IPS-18c (cell line): ENCODE measurements around the gene QSOX2.
A peak's percentile ranks its signal among the peaks of the same experiment; 100 is the strongest.

ENCODE experiments used
- H3K4me3 ChIP-seq: 2 replicates; pipeline ENCODE4 v1.7.0; 2013; ENCODE audit warnings: low read depth, mild to moderate bottlenecking, low read length, moderate library complexity; ENCODE audit not compliant: insufficient read depth
- H3K9me3 ChIP-seq: one replicate; pipeline ENCODE4 v1.6.1; 2013; ENCODE audit warnings: mild to moderate bottlenecking, low read length, moderate library complexity; ENCODE audit not compliant: control insufficient read depth, insufficient read depth

QSOX2 gene

DNA sequence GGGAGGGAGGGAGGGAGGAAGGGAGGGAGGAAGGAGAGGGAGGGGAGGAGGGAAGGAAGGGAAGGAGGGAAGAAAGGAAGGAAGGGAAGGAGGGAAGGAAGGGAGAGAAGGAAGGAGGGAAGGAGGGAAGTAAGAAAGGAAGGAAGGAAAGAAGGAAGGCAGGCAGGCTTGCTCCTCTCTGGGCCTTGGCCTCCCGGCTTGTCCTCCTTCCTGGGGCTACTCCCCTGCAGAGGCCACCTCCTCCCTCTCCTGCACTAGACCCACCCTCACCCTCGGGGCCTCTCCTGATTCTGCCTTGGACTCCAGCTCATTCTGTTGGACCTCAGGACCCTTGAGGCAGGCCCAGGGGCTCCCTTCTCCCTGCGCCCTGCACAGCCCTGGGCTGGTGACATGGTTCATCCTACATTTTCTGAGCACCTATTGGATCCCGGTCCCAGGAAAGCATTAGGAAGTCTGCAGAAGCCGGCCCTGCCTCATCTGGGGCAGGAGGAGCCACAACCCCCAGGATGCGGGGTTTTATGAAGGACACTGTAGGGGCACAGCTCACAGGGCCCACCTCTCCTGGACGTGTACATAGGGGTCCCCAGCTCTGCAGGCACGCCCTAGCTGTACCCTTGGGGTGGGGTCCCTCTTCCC, 63.7 kb downstream of the QSOX2 start:
- Histone ChIP-seq H3K4me3 (no peak overlapping the region; the same call in 1 of the 2 replicates), H3K9me3 (no peaks in the 10 kb centered on the region)

DNA sequence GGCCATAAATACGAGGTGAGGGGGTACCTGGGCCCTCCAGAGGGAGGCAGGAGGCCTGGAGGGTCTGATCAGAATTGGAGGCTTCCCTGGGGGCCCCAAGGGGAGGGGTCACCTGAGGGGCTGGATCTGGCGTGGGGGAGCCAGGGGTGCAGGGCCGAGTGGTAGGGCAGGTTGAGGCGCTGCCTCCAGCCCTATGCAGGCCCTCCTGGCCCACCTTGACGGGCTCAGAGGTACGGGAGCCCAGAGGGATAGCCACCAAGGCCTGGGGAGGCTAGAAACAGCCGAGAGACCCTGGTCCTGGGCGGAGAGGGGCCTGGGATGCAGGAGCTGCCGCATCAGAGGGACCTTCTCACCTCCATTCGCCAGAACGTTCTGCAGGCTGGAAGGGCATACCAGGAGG, 65.0 kb downstream of the QSOX2 start:
- no peaks in the 10 kb centered on the region for H3K9me3 ChIP-seq
- no peak overlapping the region for H3K4me3 ChIP-seq

DNA sequence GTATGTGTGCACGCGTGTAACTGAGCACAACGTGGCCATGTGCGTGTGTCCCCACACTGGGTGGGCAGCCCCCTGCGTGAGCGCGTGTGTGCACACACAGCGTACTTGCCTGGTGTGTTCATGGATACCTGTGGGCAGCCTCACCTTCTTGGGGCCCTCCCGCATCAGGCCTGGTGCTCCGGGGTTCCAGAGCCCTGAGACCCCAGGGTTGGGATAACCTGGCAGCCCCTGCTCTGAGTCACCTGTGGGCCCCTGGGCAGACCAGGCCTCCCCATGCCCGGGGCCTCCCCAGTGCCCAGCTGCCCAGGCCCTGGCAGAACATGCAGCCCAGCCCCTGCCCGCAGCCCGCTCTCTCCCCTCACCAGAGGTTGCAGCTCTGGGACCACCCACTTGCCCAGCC, 65.9 kb downstream of the QSOX2 start:
- Histone ChIP-seq H3K9me3 (no peaks in the 10 kb centered on the region), H3K4me3 (no peak overlapping the region)

DNA sequence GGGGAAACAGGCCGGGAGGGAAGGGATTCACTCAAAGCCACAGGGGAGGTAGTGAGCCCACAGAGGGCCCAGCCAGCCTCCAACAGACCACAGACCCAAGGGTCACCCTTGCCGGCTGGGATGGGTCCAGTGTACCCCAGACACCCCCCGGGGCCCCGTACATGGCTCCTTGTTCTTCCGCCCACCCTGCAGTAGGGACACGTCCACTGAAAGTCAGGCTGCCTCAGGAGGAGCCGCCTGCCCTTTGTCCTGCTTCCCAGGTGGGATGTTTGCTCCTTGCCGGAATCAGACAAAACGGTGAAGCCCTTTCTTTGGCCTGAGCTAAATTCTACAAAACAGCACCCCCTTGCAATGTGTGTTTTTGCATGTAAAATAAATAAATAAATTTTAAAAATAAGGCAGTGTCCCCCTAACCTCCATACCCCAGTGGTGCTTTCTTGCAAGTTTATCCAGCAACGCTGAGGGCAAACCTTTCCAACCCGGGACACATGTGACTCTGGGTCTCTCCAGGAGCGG, 66.5 kb downstream of the QSOX2 start:
- no peaks in the 10 kb centered on the region for H3K9me3 ChIP-seq

DNA sequence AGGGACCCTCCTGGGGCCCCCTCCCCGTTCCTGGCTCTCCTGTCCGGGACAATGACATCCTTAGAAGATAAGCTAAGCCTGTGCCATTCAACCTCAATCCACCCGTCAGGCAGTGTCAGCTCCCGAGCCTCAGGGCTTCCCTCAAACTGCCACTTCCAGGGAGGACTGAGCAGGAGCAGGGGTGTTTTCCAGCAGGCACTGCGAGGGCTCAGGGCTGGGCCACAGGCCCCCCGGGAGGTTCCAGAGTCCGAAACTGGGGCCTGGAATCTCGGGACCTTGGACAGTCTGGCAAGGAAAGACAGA, 66.9 kb downstream of the QSOX2 start:
- no peaks in the 10 kb centered on the region for H3K9me3 ChIP-seq

More for the DNA sequence above, 66.5 kb downstream of the QSOX2 start:
- H3K4me3 ChIP-seq = no peak overlapping the region

DNA sequence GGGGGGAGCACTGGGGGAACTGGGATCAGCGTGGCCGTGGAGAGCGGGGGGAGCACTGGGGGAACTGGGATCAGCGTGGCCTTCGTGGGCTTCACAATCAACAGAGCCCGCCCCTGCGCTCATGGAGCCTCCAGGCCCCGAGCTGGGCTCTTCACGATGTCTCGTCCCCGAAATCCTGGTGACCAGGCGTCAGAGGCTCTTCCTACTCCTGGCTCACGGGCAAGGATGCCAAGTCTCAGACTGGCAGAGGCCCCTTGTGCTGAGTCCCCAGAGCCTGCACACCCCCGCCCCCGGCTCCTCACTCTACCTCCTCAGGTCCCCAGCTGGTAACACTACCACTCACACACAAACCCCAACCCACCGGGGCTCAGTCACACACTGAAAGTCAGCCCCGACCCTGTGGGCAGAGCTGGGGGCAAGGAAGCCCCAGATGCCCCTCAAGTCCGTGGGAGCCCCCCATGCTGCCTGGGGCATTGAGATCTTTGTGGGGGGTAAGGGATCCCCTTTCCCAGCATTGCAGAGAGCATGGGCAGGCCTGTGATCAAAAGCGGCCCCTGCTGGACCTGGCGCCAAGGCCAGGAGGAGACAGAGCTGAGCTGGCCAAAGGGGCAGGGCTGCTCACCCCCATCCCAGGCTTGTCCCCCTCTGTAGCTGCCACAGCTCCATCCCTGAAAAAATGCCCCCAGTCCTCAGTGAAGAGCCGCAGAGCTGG, 67.4 kb downstream of the QSOX2 start:
- no peaks in the 10 kb centered on the region for H3K9me3 ChIP-seq
- no peak overlapping the region for H3K4me3 ChIP-seq

More for the DNA sequence above, 66.9 kb downstream of the QSOX2 start:
- no peak overlapping the region for H3K4me3 ChIP-seq

DNA sequence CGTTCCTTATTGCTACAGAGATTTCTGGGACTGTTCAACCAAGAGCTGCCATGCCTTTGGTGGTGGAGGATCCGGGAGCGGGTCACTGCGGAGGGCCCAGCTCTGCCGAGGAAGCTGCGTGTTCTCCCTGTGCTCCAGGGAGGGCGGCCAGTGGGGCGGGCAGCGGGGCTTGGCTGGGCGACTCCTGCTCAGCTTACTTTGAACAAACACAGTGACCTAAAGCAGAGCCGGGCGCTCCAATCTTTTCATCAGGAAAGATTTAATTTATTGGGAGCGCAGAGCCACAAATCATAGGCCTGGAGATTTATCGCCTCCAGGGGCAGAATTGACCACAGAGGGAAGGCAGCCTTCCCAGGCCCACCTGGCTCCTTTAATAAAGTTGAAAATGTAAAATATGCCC, 68.4 kb downstream of the QSOX2 start:
- Histone ChIP-seq H3K4me3 (no peak overlapping the region), H3K9me3 (no peaks in the 10 kb centered on the region)

DNA sequence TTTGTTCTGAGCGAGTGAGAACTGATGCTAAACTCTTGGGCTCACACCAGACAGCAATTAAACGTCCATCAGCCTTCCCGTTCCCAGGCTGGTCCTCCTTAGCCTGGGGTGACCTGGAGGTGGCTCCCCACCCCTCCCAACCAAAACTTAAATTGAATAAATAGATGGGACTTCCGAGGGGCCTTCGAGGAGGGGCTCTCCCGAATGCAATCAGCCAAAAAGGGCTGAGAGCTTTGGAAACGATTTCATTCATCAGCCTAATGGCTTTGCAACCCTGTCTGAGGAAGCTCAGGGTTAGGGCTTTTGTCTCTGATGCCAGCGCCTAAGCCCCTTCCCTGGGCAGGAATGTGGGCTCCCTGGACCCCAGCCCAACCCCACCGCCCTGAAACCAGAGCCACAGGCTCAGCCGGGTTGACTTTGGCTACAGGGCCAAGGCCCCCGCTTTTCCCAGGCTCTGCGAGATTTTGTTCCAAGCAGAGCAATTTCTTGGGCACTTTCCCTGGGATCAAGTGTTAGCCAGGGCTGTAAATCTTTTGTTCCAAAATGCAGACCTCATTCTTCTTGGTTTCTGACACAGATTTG, 69.9 kb downstream of the QSOX2 start:
- Histone ChIP-seq H3K9me3 (no peaks in the 10 kb centered on the region), H3K4me3 (no peak overlapping the region)

DNA sequence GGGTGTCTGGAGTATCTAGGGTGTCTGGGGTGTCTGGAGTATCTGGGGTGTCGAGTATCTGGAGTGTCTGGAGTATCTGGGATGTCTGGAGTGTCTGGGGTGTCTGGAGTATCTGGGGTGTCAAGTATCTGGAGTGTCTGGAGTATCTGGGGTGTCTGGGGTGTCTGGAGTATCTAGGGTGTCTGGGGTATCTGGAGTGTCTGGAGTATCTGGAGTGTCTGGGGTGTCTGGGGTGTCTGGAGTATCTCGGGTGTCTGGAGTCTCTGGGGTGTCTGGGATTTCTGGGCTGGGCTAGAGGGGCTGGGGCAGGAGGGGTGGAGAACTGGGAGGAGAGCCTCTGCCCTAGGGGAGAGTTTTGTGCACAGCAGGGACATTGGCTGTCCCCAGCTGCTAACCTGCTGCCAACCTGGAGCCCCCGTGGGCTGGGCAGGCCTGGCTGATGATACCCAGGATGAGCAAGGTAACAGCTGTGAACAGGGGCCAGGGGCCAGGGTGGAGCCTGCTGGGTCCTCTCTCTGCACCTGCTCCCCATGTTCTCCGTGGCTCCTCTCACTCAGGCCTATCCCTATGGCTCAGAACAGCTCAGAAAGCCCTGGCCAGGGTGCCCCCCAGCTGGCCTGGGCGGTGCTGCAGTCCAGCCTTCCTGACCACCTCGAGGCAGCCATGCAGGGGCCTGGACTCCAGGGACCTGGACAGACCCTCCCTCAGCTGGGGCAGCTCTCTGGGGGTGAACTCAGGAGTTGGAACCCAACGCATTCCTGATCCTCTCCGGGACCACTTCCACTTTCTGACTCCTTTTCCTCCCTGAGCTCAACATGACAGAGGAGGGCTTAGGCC, 70.6 kb downstream of the QSOX2 start:
- Histone ChIP-seq H3K9me3 (no peaks in the 10 kb centered on the region), H3K4me3 (no peak overlapping the region)

DNA sequence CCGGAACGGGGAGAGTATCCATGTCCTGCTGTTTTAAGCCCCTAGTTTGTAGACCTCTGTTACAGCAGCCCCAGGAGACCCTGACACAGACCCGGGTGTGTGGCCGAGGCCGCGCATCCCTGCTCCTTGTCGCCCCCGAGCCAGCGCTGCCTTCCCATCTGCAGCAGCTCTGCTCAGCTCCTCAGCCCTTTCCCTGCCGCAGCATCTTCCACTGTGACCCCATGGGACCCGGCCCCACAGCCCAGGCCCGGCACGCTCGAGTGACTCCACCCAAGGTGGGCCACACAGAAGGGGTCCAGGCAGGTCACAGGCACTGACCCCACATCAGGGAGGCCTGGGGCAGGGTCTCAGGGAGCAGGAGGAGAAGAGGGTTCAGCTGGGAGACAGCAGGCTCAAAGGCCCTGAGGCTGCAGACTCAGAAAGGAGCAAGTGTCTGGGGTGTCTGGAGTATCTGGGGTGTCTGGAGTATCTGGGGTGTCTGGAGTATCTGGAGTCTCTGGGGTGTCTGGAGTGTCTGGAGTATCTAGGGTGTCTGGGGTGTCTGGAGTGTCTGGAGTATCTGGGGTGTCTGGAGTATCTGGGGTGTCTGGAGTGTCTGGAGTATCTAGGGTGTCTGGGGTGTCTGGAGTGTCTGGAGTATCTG, 71.8 kb downstream of the QSOX2 start:
- Histone ChIP-seq H3K9me3 (no peaks in the 10 kb centered on the region), H3K4me3 (no peak overlapping the region)

DNA sequence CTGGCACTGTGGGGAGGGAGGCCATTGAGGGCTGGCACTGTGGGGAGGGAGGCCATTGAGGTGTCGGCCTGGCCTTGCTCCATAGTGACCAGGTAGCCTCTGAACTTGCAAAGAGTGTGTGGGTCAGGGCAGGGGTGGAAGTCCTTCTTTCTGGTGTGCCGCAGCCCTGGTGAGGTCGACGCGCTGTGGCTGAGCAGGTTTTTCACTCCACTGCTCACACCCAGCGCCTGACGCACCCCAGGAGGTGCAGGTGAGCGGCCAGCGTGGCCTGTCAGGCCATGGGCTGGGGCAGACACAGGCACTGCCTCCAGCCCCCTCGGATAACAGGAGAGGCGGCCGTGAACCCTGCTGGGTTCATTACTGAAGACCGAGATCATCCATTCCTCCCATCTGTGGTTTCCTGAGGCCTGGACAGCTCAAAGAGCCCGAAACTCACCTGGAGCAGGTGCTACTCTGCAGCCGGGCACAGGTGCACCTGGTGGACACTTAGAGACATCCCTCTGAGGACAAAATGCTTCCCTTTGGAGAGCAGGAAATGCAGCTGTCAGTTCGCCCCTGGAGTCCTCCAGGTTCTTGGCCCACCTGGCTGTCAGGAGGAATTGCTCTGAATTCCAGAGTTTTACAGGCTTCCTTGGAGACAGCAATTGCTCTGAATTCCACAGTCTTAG, 73.1 kb downstream of the QSOX2 start:
- H3K9me3 ChIP-seq = no peaks in the 10 kb centered on the region
- no peak overlapping the region for H3K4me3 ChIP-seq

DNA sequence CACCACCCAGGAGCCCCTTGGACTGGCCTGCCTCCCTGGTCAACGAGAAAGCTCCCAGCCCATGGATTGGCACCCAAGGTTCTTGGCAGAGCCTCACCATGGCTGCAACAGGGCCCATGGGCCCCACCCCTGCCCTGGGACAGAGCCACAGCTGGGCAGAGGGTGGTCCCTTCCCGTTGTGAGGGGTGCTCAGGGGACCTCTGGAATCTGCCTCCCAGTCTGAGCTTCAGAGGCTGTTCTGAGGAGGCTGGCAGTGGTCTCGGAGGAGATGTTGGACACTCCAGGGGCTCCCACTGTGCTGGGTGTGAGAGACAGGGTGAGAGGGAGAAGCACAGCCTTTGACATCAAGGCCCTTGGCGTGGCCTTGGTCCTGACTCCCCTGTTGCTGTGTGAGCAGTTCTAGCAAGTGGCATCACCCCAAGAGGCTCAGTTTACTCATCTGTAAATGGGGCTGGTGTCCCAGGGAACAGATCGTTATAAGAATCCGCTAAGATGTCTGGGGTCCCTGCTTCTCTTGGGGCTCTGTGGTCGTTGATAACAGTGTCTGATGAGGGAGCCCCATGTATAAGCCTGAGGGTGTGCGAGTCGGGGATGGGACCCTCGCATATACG, 73.7 kb downstream of the QSOX2 start:
- no peaks in the 10 kb centered on the region for H3K9me3 ChIP-seq
- peak overlapping the region; percentile 10; the same call in 1 of the 2 replicates for H3K4me3 ChIP-seq

DNA sequence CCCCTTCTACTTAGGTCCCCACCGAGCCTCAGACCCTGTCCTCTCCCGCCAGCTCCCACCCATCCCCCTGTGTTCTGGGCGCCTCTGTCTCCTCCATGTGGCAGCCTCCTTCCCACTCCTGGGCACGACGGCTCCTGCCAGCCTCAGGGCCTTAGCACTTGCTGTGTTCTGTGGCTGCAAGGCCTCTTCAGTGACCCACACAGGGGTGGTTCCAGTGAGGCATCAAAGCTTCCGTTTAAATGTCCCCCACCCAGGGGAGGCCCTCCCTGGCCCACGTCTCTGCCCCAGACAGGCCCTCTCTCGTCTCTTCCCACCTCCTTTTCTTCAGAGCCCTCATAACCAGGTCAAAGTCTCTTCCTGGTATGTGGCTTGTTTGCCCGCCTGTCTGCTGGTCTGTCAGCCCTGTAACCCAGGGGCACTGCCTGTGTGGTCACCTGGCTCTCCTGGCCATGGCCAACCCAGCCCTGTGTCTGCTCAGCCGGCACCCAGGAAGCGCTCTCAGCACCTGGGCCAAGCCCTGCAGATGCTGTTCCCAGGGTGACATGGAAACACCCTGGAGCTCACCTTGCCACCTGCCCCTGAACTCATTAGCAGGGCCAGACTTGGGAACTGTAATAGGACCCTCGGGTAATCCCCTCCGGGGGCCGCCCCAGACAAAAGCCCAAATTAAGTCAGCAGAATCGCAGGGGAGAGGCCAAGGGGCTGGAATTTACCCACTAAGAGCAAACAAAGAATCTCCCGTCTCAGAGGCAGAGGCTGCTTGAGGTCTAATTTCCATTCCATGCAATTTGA, 74.4 kb downstream of the QSOX2 start:
- Histone ChIP-seq H3K4me3 (no peak overlapping the region), H3K9me3 (no peaks in the 10 kb centered on the region)

DNA sequence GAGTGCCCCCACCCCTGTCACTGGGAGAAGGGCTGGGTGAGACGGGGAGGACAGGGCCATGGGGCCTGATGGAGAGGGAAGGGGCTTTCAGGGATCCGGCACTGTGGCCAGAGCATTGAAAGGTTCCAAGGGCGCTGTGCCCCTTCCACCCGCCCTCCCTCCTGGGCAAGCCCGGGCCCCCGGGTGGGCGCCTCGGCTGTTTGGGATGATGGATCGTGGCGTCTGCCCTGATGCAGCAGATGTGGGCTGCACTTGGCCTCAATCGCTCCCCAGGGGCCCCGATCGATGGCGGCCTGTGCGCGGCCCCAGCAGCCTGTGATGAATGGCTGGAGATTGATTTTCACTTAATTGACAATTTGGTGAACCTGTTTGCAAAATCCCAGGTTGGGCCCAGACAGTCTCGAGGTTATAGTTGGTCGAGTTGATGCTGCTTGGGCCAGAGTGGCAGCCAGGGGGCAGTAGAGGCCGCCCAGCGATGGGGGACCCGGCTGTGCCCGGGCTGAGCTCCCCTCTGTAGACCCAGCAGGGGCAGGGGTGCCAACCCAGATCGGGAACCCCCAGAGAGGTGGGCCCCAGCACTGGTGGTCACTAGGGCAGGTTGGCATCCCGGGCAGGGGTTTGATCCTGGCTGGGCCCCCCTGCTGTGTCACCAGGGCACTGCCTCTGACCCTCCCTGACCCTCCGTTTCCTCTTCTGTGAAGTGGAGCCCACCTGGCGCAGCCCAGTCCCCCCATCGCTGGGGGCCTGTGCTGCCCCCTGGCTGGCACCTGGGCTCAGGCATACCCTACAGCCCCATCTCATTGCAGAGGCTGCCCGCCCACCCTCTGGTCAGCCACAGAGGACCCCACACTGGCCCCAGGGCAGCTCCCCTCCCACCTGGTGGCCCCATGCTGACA, 75.4 kb downstream of the QSOX2 start:
- Histone ChIP-seq H3K9me3 (no peaks in the 10 kb centered on the region), H3K4me3 (no peak overlapping the region)

DNA sequence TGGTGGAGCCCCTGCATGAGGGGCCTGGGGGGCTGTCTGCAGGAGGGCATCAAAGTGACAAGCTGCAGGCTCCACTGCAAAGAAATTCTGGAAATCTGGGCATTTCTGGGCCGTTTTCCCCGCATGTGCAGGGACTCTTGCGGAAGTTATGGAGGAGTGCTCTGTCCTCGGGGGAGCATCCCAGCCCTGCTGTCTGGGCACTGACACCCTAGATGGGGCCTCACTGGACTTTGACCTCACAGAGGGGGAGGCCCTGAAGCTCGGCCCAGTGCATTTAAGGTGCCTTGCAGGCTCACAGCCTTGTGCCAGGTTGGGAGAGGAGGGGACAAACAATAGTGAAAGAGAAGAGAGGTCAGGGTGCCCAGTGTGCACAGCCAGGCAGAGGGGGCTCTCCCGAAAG, 76.1 kb downstream of the QSOX2 start:
- H3K9me3 ChIP-seq = no peaks in the 10 kb centered on the region
- no peak overlapping the region for H3K4me3 ChIP-seq
